HG02798 (cell line): ENCODE data around the gene CCSER2.
"Not testable (repeated sequence)": the region's sequence is repeated elsewhere in the genome, so short reads cannot be mapped to it uniquely, and the experiment has no call there.

ENCODE experiments used
- ATAC-seq: cut with Tn5 transposase; IDR thresholded peaks from one replicate; pipeline ENCODE4 v1.9.1; 2021; ENCODE audit warnings: mild to moderate bottlenecking; ENCODE audit not compliant: unreplicated experiment, poor library complexity

The CCSER2 gene

DNA sequence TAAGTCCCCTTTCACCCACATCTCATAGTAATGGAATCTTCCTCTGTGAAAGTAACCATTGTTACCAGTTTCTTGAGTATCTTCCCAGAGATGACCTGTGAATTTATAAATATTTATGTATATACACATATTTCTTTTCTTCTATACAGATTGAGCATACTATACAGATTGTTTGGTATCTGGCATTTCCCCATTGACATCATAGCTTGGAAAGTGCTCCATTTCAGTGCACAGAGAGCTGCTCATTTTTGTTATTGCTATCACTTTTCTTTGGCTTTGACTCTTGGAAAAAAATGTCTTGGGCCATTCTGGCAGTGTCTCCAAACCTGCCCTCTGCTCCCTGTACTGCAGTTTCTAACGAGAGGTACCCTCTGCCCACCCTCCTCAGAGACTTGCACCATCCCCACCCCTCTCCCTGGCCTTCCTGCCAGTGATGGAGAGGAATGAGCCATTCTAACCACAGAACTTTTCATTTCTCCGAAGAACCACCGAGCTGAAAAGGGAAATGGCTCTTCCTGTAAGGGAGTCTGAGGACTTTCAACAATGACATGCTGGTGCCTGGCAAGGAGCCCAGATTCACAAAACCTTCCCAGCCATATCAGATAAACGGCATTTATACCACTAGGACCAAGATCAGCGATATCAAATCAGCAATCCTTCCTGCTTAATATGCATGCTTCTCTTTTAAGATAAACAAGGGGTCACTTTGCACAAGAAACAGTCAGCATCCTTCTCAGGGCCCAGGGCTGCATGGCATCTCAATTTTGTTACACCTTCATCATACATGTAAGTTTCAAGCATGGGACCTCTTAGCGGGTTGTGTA is 19.7 kb upstream of the CCSER2 start:
- ATAC-seq, result no peak

DNA sequence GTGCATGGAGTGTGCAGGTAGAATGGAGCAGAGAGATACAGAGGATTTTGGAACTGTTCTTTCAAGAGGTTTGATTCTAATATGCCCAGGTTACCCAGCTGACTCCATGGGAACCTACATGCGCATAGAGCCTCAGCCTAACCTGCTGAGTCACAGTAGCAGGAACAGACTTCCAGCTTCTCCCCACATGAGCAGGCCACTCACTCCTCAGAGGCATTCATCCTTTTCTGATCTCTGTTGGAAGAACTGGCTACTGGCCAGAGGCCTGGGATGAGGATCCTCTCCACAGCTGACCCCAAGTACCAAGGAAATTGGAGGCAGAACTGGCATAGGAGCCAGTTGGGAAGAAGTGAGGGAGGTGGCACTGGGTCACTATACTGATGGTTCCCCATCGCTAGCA is 17.9 kb upstream of the CCSER2 start:
- ATAC-seq, result no peak

DNA sequence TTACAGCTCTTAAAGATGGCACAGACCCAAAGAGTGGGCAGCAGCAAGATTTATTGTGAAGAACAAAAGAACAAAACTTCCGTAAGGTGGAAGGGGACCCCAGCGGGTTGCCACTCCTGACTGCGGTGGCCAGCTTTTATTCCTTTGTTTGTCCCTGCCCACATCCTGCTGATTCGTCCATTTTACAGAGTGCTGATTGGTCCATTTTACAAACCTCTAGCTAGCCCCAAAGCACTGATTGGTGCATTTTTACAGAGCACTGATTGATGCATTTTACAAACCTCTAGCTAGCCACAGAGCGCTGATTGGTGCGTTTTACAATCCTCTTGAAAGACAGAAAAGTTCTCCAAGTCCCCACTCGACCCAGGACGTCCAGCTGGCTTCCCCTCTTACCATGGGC is 16.8 kb upstream of the CCSER2 start:
- ATAC-seq, result no peak

DNA sequence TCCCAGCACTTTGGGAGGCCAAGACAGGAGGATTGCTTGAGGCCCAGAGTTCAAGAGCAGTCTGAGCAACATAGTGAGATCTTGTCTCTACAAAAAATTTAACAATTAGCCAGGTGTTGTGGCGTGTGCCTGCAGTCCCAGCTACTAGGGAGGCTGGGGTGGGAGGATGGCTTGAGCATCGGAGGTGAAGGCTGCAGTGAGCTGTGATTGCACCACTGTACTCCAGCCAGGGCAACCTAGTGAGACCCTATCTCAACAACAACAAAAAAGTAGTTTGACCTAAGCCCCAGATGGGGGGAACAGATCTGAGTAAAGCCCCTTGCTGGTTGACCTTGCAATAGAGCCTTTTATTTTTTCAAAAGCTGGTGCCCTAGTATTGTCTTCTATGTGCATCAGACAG is 15.6 kb upstream of the CCSER2 start:
- ATAC-seq, result no peak

DNA sequence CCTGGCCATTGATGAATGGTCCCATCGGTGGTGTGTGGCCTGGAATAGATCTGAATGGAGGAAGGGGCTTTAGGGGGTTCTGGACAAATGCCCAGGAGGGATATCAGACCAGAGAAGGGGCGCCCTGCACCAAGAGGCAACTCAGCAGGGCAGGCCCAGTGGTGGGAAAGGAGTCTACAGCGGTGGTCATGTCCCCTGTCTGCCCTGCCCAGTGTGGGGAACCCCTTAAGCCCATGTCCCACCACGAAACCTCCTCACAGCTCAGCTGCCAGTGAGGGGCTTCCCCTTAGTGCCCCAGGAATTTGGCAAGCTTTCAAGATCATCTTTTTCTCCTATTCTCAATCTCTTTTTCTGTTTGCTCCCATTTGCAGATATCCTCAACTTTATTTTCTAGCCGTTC is 14.1 kb upstream of the CCSER2 start:
- ATAC-seq, result no peak

DNA sequence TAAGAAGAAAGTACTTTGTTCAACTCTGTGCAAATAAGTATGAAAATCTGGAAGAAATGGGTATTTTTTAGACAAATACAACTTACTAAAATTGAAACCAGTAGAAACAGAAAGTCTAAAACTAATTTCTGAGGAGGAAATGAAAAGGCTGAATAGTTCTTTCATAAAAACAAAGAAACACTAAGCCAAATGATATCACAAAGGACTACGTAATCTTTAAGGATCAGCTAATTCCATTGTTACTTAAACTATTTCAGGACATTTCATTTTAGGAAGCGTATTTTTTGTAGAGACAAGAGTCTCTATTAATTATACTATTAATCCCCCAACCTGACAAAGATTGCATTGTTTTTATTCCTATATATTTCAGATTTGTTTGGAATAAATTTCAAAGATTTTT is 11.2 kb upstream of the CCSER2 start:
- ATAC-seq, result no peak

DNA sequence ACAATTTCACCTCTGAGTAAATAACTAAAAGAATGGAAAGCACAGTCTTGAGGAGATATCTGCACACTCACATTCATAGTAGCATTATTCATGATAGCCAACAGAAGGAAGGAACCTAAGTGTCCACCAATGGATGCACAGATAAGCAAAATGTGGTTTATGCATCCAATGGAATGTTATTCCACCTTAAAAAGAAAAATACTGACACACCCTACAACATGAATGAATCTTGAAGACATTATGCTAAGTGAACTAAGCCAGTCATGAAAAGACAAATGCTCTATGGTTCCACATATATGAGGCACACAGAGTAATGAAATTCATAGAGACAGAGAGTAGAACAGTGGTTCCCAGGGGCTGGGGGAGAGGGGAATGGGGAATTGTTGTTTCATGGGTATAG is 6.5 kb upstream of the CCSER2 start:
- ATAC-seq, result no peak

DNA sequence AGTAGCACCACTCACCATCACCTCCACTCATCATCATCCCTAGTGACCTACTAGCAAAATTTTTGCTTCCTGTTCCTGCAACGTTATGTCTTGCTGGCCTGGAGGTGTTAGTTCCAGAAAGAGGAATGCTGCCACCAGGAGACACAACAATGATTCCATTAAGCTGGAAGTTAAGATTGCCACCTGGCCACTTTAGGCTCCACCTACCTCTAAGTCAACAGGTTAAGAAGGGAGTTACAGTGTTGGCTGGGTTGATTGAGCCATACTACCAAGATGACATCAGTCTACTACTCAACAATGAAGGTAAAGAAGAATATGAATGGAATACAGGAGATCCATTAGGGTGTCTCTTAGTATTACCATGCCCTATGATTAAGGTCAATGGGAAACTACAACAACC is 4.8 kb upstream of the CCSER2 start:
- not testable (repeated sequence) for ATAC-seq

DNA sequence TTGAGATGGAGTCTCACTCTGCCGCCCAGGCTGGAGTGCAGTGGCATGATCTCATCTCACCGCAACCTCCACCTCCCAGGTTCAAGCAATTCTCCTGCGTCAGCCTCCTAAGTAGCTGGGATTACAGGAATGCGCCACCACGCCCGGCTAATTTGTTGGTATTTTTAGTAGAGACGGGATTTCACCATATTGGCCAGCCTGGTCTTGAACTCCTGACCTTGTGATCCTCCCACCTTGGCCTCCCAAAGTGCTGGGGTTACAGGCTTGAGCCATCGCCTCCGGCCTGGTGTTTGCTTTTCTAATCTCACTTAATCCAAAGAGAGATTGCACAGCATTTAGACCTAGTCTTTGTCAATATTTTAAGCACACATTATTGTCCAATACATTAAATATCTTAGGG is 1.4 kb upstream of the CCSER2 start:
- not testable (repeated sequence) for ATAC-seq

DNA sequence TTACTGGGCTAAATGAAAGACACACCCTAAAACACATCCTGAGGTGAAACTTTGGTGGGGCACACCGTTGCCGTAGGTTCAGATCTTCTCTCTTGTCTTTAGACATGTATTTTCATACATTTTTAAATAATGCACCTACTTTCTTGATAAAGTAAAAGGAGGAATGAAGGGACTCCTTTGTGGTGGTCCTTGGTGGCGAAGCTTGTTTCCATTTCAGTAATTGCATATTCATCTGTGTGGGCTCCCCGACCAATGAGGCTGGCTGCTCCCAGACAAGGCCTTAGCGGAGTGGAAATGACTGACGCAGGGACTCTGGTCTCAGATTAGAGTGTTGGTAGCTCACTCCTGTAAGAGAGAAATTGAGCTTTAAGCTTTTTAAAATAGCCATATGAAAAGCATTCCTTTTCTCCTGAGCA is 815 bp downstream of the CCSER2 start:
- peak; percentile 22 for ATAC-seq

DNA sequence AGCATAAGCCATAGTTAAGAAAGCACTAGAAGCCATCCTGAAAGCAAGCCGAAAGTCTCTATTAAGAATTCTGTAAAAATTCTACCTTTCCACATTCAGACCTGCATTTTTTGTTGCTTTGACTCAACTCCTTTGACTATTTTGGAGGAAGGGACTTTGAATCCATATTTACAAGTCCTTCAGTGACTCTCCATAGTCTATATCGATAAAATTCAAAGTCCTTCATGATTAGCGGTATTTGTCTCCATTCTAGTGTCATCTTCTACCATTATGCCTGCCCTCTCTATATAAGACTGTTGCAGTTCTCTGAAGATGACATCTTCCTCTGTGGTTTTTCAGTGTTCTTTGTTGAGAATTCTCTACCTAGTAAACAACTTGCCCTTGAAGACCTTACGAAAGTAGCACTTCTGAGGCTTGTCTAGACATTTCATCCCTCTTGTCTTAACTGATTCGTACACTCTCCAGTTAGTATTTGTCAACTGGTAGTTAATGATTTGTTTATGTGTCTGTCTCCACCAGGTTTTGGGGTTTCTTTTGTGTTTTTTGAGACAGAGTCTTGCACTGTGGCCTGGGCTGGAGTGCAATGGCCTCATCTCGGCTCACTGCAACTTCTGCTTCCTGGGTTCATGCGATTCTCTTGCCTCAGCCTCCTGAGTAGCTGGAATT is 1.7 kb downstream of the CCSER2 start:
- peak; percentile 57 for ATAC-seq

DNA sequence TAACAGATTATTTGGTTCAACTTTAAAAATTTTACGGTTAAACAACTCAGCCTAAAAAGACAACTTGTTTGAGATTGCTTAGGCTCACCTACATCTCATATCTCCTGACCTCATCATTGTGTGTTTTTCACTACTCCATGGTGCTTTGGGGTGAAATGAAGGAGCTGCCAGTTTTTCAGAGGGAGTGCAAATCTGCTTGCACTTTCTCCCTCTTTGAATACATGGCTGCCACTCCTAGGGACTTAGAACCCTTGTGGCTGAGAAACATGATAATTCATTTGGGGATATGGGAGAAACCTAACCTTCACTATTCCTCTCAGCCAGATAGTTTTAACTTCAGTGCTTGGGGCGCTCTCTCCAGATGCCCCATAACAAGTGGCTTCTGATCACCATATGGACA is 2.7 kb downstream of the CCSER2 start:
- ATAC-seq, result no peak

DNA sequence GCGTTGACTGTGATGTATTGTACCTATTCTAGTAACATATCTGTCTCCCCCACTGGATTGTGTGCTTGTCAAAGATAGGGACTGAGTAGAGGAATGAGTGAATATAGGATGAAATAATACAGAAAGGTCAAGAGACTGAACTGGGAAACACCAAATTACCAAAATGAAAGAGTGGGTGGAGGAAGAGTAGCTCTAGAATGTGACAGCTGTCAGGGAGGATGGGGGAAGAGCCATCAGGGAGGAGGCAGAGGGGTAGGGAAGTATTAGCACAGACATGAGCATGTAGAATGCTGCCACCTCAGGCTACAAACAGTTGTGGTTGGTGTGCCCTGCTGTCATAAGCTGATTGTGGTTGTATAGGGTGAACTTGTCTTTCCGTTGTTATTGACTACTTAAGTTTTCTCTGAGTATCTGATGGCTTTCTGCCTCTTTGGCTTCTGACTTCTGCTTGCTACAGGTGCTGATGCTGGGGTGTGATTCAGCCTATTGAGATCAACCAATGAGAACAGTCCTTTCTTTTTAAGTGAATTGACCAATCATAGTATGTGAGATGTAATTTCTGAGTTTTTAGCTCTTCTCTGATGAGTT is 5.6 kb downstream of the CCSER2 start:
- ATAC-seq, result peak; percentile 52

DNA sequence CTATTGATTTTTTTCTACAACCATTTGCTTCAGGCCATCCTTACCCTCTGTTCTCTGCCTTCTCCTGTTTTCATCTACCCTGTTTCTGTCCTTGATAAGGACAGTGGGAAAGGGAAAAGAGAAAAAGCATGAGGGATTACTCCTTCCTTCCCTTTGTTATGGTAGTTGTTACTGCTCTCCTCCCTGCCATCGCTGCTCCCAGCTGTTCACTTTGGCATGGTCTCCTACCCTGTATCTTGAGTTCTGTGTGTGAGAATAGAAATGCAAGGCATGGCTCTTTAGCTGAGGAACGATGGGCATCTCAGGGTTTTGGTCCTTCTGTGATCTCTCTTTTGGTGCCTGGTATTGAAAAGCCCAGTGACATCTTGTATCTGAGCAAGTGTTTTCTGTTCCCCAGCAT is 6.4 kb downstream of the CCSER2 start:
- ATAC-seq, result no peak

DNA sequence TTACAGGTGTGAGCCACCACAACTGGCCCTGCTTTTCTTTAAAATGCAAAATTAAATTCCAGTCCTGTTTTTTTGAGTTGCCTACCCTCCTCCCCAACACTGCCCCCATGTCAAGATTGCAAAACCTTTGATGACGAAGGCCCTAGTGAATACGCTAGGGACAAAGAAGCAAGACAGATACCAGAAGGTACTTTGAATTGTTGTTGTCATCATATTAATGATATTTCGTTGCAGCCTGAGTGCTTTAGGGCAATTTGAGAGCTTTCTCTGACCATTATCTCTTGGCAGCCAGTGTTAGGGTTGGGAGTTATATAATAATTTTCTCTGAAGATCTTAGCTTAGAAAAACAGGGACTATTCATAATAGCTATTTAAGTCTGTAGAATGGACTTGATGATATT is 7.1 kb downstream of the CCSER2 start:
- ATAC-seq, result no peak

DNA sequence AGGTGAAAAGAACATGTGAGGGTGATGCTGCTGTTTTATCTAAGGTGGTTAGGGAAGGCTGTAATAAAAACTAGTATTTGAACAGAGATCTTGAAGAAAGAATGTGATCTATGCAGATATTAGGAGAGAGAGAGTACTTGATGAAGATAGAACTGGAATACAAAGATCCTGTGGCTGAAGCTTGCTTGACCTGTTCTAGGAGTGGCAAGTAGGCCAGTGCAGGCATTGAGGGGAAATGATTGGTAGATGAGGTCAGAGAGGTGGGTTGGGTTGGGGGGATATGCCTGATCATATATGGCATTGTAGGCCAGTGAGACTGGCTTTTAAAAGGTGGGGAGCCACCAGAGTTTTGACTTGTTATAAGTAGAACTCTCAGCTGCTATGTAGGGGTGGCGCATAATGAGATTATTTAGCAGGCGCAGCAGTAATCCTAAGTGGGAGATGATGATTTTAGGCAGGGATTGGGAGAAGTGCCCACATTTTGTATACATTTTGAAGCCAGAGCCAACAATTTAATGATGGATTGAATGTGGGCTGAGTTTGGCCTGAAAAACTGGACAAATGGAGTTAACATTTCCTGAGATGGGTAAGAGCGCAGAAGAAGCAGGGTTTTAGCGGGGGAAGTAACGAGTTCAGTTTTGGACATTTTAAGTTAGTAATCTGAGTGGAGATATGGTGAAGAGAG is 8.2 kb downstream of the CCSER2 start:
- ATAC-seq, result no peak

DNA sequence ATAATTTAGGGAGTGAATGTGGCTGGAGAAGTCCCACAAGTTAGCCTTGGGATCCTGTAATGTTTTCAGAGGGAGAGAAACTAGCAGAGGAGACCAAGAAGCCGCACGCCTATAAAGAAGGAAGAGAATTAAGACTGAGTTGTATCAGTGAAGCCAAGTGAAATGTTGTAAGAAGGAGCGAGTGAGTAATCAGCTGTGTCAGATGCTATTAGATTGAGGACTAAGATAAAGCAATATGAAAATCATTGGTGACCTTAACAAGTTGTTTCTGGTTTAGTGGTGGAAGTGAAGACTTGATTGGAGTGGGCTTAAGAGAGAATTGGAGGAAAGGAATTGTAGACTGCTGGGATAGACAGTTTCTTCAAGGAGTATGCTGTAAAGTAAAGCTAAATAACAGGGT is 8.8 kb downstream of the CCSER2 start:
- ATAC-seq, result no peak

DNA sequence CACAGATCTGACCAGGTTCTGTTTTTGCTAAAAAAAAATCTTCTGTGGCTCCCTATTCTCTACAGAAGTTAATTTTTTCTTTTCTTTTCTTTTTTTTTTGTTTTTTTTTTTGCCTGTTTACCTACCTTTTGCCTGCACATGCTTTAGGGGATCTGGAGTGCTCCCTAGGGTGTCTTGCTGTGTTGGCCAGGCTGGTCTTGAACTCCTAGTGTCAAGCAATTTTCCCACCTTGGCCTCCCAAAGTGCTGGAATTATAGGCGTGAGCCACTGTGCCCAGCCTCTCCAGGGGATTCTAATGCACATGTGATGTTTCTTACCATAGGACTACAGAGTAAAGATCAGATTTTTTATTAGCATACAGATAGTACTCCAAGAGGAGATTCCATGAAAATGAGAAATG is 10.6 kb downstream of the CCSER2 start:
- ATAC-seq, result no peak

DNA sequence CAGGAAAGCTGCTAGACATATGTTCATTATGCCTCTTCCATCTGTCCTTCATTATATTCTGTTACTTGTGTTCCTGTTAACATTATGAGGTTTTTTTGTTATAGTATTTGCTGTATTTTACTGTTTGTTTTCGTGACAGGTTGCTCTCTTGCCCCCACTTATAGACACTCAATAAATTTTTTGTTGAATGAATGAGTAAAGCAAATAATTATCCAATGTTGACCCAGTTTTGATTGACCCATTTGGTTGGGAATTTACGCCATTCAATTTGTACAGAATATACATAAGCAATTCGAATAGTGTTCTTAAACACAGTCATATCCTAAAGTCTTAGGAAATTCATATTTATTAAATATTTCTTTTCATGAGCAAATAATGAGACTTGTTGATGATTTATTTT is 11.8 kb downstream of the CCSER2 start:
- no peak for ATAC-seq

DNA sequence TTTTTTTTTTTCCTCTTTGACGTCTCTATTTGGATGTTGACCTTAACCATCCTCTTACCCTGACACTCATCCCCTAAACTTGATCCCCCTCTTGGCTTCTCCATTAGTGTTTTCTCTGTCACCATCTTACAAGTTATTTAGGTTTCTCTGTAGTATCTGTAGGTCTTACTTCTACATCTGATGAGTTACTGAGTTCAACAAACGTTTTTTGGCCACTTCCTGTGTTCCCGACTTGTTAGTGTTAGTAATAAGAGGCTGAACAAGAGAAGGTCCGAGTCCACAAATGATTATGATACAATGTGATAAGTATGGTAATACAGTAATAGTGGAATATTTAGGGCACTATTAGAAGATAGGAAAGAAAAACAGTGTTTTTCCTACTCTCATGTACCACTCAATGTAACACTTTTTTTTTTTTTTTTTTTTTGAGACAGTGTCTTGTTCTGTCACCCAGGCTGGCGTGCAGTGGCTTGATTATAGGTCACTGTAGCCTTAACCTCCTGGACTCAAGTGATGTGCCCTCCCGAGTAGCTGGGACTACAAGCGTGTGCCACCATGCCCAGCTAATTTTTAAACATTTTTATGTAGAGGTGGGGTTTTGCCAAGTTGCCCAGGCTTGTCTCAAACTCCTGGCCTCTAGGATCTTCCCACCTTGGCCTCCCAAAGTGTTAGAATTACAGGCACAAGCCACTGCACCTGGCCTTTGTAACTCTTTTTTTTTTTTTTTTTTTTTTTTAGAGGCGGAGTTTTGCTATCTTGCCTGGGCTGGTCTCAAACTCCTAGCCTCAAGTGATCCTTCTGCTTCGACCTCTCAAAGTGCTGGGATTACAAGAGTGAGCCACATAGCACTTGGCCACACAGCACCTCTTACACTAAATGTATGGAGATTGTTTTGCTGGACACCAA is 12.5 kb downstream of the CCSER2 start:
- no peak for ATAC-seq
